HepG2 (cell line): ENCODE measurements around the gene LAMA5. TPM values are rescaled to one million over a fixed set of nuclear protein-coding genes. Genes with fewer than 3 reads are reported as not detected.

ENCODE experiments used
- BCL6 ChIP-seq: IDR thresholded peaks from 2 replicates; pipeline ENCODE4 v1.6.1; 2016; ENCODE audit warnings: missing genetic modification reagents, missing compliant biosample characterization
- CSRNP1 ChIP-seq: sonication (generic); formaldehyde crosslinking; IDR thresholded peaks from 2 replicates; pipeline ENCODE4 v1.8.1; 2023; ENCODE audit warnings: mild to moderate bottlenecking, missing genetic modification reagents
- ETV5 ChIP-seq: IDR thresholded peaks from 2 replicates; pipeline ENCODE4 v1.6.1; 2018; ENCODE audit warnings: missing biosample characterization, missing genetic modification reagents, inconsistent platforms, borderline replicate concordance
- GRHL1 ChIP-seq: sonication (generic); formaldehyde crosslinking; conservative IDR thresholded peaks from 2 replicates; pipeline ENCODE4 v1.8.0; 2022; ENCODE audit warnings: missing genetic modification reagents
- HNF1A ChIP-seq, 2 experiments: sonication (generic) in 1 of 2; formaldehyde crosslinking in 1 of 2; IDR thresholded peaks; 2 replicates each; pipeline versions ENCODE4 v1.4.0 to v1.6.1; 2016 to 2020; ENCODE audit warnings: borderline replicate concordance in 1 of 2, low read depth in 1 of 2, mild to moderate bottlenecking in 1 of 2, missing genetic modification reagents in 1 of 2
- MXI1 ChIP-seq: IDR thresholded peaks from 3 replicates; pipeline ENCODE4 v1.6.1; 2012; ENCODE audit warnings: low read depth, low read length, inconsistent platforms, borderline replicate concordance
- PAXIP1 ChIP-seq: sonication (generic); formaldehyde crosslinking; conservative IDR thresholded peaks from 2 replicates; pipeline ENCODE4 v1.4.0; 2020; ENCODE audit warnings: mild to moderate bottlenecking, missing genetic modification reagents, moderate library complexity
- RBM39 ChIP-seq: fragments of 200-400 bp; formaldehyde crosslinking; IDR thresholded peaks from one replicate; pipeline ENCODE4 v1.6.1; 2018; ENCODE audit warnings: antibody characterized with exemption, mild to moderate bottlenecking, low read depth, low read length; ENCODE audit not compliant: poor library complexity, severe bottlenecking
- RFXAP ChIP-seq: sonication (generic); formaldehyde crosslinking; IDR thresholded peaks from 2 replicates; pipeline ENCODE4 v1.4.0; 2020; ENCODE audit warnings: missing genetic modification reagents, borderline replicate concordance
- SRSF1 ChIP-seq: fragments of 200-400 bp; formaldehyde crosslinking; optimal IDR thresholded peaks from 2 replicates; pipeline ENCODE3; 2017; ENCODE audit warnings: mild to moderate bottlenecking, low read depth, low read length, moderate library complexity
- ZBTB34 ChIP-seq: sonication (generic); formaldehyde crosslinking; IDR thresholded peaks from 2 replicates; pipeline ENCODE4 v1.8.0; 2022; ENCODE audit warnings: mild to moderate bottlenecking, missing genetic modification reagents
- ZBTB7A ChIP-seq: sonication (generic); formaldehyde crosslinking; IDR thresholded peaks from 2 replicates; pipeline ENCODE4 v1.8.0; 2022; ENCODE audit warnings: mild to moderate bottlenecking, missing genetic modification reagents
- ZNF121 ChIP-seq: sonication (generic); formaldehyde crosslinking; IDR thresholded peaks from 2 replicates; pipeline ENCODE4 v1.5.0; 2020; ENCODE audit warnings: mild to moderate bottlenecking, missing genetic modification reagents
- ZNF576 ChIP-seq: sonication (generic); formaldehyde crosslinking; IDR thresholded peaks from 2 replicates; pipeline ENCODE4 v1.4.0; 2020; ENCODE audit warnings: mild to moderate bottlenecking, missing genetic modification reagents
- polyA plus RNA-seq, 8 experiments: library from polyadenylated mRNA; depleted of rRNA in 3 of 8; stranded (reverse) in 7 of 8; unstranded in 1 of 8; fragments of >200 nt; fragmentation: Illumina TruSeq in 4 of 8; extraction: Trizol in 4 of 8; gene quantifications; 2 replicates each; pipeline versions ENCODE4 v1.2.1 to v1.2.3, GENCODE V29; 2011 to 2016; ENCODE audit warnings: low read depth in 4 of 8, missing spikeins in 1 of 8, mixed read lengths in 1 of 8; ENCODE audit not compliant: insufficient read depth in 1 of 8
- total RNA-seq, 5 experiments: library from RNA; depleted of rRNA; stranded (reverse); fragments of >200 nt; fragmentation: Illumina TruSeq; extraction: Trizol; gene quantifications; 2 replicates each; pipeline ENCODE4 v1.2.3, GENCODE V29; 2016; ENCODE audit warnings: low read depth in 1 of 5

LAMA5 gene
- total and polyA plus RNA-seq, 2 of the 13 experiments (the other 11 are each of a cell fraction or from before 2014, with no cell fraction given): 21.0 to 44.7 TPM

- TF ChIP-seq GRHL1 (CRISPR knock-in tag) (no peak), ZBTB34 (CRISPR knock-in tag) (peak; percentile 83), ETV5 (CRISPR knock-in tag) (peak; percentile 12; the same call in 1 of the 2 replicates), HNF1A (IDR thresholded peaks at IDR 0.05; ENCODE audit: low read depth) (no peak), HNF1A (CRISPR knock-in tag; IDR thresholded peaks at IDR 0.05; ENCODE audit: borderline replicate concordance) (peak; percentile 27), ZBTB7A (CRISPR knock-in tag) (peak; percentile 74), SRSF1 (no peak), ZNF576 (CRISPR knock-in tag) (peak; percentile 81), RBM39 (no peak), ZNF121 (peak; percentile 52; the same call in 1 of the 2 replicates), BCL6 (CRISPR knock-in tag) (peak; percentile 98), CSRNP1 (CRISPR knock-in tag) (peak; percentile 77), RFXAP (CRISPR knock-in tag) (no peak), MXI1 (no peak), PAXIP1 (CRISPR knock-in tag) (peak; percentile 92)
Measured at GRCh38 chr20:62370807-62371587, 3.9 kb upstream of the LAMA5 start (continued).
